GM21367 (cell line): Measurements from ENCODE around the gene ERBB4.

Source experiments
- ATAC-seq: cut with Tn5 transposase; IDR thresholded peaks from one replicate; pipeline ENCODE4 v1.9.1; 2021; ENCODE audit not compliant: unreplicated experiment

Gene ERBB4

GRCh38 chr2:211948932-211949331, 589.7 kb downstream of the ERBB4 start:
- ATAC-seq, result no peak

- ATAC-seq, result no peak
Measured at GRCh38 chr2:211946960-211947359, 591.6 kb downstream of the ERBB4 start.

- ATAC-seq, result no peak
Measured at GRCh38 chr2:211944572-211944971, 594.0 kb downstream of the ERBB4 start.

GRCh38 chr2:211942153-211942552, 596.4 kb downstream of the ERBB4 start:
- ATAC-seq, result no peak

- no peak for ATAC-seq
Measured at GRCh38 chr2:211941216-211941747, 597.3 kb downstream of the ERBB4 start.

GRCh38 chr2:211939177-211939576, 599.4 kb downstream of the ERBB4 start:
- ATAC-seq, result no peak

GRCh38 chr2:211934811-211935210, 603.8 kb downstream of the ERBB4 start:
- no peak for ATAC-seq

- ATAC-seq, result no peak
Measured at GRCh38 chr2:211931314-211931713, 607.3 kb downstream of the ERBB4 start.

- peak; percentile 75 for ATAC-seq
Measured at GRCh38 chr2:211930331-211930730, 608.3 kb downstream of the ERBB4 start.

GRCh38 chr2:211928201-211928600, 610.4 kb downstream of the ERBB4 start:
- ATAC-seq, result no peak

- no peak for ATAC-seq
Measured at GRCh38 chr2:211923019-211923418, 615.6 kb downstream of the ERBB4 start.

GRCh38 chr2:211903961-211904360, 634.6 kb downstream of the ERBB4 start:
- ATAC-seq, result no peak

- no peak for ATAC-seq
Measured at GRCh38 chr2:211901226-211901846, 637.3 kb downstream of the ERBB4 start.

GRCh38 chr2:211900518-211900917, 638.1 kb downstream of the ERBB4 start:
- no peak for ATAC-seq

GRCh38 chr2:211900000-211900399, 638.6 kb downstream of the ERBB4 start:
- ATAC-seq, result no peak

- no peak for ATAC-seq
Measured at GRCh38 chr2:211898702-211899101, 639.9 kb downstream of the ERBB4 start.

GRCh38 chr2:211881449-211881848, 657.2 kb downstream of the ERBB4 start:
- no peak for ATAC-seq

- no peak for ATAC-seq
Measured at GRCh38 chr2:211879323-211879722, 659.3 kb downstream of the ERBB4 start.

GRCh38 chr2:211877061-211877460, 661.5 kb downstream of the ERBB4 start:
- ATAC-seq, result no peak

GRCh38 chr2:211875488-211875887, 663.1 kb downstream of the ERBB4 start:
- no peak for ATAC-seq

- ATAC-seq, result no peak
Measured at GRCh38 chr2:211868996-211869533, 669.5 kb downstream of the ERBB4 start.

- peak; percentile 94 for ATAC-seq
Measured at GRCh38 chr2:211867845-211868451, 670.7 kb downstream of the ERBB4 start.
